NOMO-1 treated with dmso at 0.1 percent for 144 hours (cell line): ENCODE results near the gene P4HB.

Experiments
- DNase-seq: peaks from one replicate; lab custom pipeline; 2025; ENCODE audit not compliant: unreplicated experiment; lab: John Stamatoyannopoulos, UW

P4HB gene

DNA sequence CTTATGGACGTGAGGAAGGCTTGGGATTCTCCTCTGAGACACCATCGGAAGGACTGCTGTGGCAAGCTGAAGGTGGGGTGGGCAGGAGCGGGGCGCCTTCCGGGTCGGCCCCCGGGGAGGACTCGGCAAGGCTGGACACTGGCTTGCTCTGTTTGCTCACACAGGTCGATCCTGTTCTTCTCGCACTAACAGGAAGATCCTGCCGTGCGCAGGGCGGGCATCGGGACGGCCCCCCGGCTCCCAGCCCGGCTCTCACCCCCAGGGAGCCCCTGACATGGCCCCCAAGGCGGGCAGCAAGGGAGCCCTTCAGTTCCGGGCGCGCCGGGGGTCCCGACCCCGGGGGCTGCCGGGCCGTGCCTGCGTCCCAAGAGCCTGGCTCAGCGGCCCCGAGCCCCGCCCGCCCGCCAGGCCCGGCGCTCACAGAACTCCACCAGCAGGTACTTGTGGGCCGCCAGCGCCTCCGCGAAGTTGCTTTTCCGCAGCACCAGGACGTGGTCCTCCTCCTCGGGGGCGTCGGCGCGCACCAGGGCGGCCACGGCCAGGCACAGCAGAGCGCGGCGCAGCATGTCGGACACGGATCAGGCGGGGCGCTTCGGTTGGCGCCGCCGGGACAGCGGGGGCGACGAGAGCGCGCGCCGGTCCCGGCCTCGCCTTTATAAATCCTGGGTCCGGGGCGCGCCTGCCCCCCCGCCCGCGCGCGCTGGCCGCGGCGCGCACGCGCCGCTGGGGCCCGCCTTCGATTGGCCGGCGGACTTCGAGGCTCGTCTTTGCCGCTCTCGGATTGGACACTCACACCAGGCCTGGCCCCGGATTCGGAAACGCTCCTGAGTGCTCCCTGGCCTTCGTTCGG lies at the start of gene P4HB:
P4HB (minus strand) TSS at position 630 of the 850 bp plus-strand sequence; CDS start at position 566, 64 bp downstream.
- DNase-seq: no peak

GRCh38 chr17:81909231-81909630 lies 48.9 kb upstream of the P4HB start:
- DNase-seq: no peak

DNA sequence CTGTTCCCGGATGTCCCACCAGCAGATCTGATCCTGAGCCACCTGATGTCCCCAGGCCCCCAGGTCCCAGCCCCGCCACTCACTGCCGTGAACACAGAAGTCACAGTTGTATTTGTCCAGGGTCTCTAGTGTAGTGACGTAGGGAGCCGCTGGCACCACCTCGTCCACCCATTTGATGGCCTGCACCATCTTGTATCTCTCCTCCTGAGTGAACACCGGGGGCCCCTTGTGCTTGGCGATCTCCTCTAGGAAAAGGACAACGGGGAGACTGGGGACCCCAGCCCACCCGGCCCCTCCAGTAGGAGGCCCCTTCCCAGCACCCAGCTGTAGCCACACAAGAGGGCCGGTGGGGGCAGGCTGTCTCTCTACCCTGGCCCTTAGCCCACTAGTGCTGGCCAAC lies 48.5 kb upstream of the P4HB start:
- no peak for DNase-seq

- DNase-seq: no peak
Observed at GRCh38 chr17:81907219-81908145, 47.1 kb upstream of the P4HB start.

- no peak for DNase-seq
Observed at GRCh38 chr17:81906476-81907218, 46.3 kb upstream of the P4HB start.

DNA sequence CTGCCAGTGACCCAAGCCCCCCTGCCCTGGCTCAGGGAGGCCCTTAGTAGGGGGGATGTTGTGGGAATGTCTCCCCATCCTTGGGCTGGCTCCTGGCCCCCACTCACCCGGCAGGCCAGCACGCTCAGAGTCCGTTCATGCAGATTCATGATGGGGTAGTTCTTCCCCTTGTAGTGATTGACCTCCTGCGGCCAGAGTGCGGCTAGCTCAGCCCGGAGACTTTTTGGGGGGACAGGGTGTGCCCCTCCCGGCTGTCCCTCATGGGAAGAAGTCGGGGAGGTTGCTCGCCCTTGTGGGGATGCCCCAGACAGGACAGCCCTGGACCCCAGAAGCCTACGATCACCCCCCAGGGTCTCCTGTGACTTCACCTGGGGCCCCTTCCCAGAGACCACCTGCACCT lies 45.7 kb upstream of the P4HB start:
- no peak for DNase-seq

GRCh38 chr17:81905424-81905875 lies 45.1 kb upstream of the P4HB start:
- DNase-seq: no peak

- DNase-seq: no peak
Observed at GRCh38 chr17:81904600-81905423, 44.5 kb upstream of the P4HB start.

GRCh38 chr17:81903896-81904599 lies 43.7 kb upstream of the P4HB start:
- DNase-seq: no peak

- DNase-seq: no peak
Observed at GRCh38 chr17:81903415-81903831, 43.1 kb upstream of the P4HB start.

GRCh38 chr17:81902653-81903414 lies 42.5 kb upstream of the P4HB start:
- no peak for DNase-seq

DNA sequence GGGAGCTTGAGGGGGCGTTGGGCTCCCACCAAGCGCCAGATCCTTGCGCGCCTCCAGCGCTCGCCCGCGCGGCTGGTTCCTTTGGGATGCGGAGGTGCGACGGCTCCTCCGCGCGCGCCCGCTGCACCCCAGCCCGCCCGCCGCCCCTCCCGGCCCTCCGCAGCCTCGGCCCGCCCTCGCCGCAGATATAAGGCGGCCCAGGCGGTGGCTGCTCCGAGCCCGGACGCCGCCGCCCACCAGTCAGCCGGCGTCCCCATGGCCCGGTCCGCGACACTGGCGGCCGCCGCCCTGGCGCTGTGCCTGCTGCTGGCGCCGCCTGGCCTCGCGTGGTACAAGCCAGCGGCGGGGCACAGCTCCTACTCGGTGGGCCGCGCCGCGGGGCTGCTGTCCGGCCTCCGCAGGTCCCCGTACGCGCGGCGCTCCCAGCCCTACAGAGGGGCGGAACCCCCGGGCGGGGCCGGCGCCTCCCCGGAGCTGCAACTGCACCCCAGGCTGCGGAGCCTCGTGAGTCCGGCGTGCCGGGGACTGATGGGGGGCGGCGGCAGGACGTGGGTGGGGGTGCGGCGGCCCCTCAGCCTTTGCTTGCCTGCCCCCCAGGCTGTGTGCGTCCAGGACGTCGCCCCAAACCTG lies 41.8 kb upstream of the P4HB start, which contains the start of gene NPB:
NPB (plus strand) TSS at position 216 of the 630 bp plus-strand sequence; CDS start at position 256, 40 bp downstream.
- DNase-seq: no peak

GRCh38 chr17:81901167-81902022 lies 41.1 kb upstream of the P4HB start:
- DNase-seq: no peak

- no peak for DNase-seq
Observed at GRCh38 chr17:81900181-81900820, 40.0 kb upstream of the P4HB start.

DNA sequence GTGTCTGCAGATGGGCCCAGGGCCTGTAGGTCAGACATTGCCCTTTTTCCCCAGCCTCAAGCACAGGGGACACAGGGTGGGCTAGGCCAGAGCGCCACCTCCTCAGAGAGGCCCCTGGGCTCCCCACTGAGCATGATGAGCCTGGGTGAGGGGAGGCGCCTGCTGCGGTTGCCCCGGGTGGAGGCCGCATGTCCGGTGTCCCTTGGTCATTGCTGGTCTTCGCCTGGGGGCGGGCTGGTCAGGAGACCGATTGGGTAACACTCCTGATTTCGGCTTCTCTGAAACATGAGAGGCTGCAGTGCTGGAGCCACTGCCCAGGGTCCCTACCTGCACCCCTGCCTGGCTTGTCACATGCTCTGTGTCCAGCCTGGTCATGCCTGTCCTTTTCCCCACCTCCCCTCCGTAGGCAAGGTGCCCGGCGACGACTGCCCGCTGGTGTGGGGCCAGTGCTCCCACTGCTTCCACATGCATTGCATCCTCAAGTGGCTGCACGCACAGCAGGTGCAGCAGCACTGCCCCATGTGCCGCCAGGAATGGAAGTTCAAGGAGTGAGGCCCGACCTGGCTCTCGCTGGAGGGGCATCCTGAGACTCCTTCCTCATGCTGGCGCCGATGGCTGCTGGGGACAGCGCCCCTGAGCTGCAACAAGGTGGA lies 39.3 kb upstream of the P4HB start:
- no peak for DNase-seq

DNA sequence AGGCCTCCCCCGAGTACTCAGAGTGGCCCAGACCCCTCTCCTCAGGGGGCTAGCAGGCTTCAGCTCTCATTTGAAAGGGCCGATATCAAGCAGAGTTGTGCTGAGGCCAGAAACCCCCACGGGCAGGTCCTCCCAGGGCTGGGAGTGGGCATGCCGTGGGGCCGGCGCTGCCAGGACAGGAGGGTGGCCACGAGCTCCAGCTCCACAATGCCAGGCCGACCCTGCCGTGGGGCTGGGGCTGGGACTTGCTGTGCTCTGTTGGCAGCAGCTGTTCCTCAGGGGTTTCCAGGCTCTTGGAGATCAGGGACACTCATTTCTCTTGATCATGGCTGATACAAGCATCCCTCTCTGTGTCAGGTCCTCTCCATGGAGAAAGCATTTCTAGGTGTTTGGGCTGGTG lies 38.5 kb upstream of the P4HB start:
- DNase-seq: no peak
